ENCODE results near the gene CASP3.

DNA sequence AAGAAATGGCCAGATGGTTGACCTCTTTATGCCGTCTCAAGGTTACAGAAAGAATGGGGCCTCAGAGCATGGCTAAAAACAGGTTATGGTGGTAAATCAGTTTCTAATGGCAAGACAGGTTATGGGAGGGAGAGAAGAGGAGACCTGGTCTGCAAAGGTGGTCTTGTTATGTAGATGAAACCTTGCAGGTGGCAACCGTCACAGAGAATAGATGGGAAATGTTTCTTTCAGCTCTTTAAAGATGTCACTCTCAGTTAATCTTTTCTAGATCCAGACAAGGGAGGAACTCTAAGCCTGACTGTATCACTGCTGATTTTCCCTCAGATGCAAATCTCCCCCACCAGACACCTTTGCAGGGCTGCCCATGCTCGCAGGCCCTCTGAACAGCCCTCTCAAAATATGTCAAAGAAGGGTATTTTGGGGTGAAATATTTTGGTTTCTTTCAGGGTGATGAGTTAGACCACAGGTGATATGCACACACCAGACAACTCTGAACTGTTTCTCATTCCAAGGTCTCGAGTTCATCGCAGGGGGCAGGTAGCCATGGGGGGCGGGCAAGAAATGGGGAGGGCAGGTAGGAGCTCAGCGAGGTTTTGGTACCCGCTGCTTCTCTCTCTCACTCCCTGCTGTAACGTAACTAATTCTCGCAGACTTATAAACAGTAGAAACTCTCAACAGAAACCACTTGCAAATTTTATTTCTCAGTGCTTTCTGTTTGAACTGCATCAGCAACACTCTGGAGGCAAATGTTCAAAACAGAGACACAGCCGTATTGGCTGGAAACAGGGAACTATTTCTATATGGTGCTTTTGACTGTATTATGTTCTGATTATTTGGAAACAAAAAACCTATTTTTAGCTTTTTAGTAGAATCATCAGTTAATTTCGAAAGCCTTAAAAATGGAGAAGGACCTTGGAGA, 32.4 kb downstream of the CASP3 start:
- no peak for TF ChIP-seq ZNF274 (IDR thresholded peaks at IDR 0.05; ENCODE audit: low read depth, low read length)
- no peak for TF ChIP-seq SUZ12 (IDR thresholded peaks at IDR 0.05; ENCODE audit: extremely low read depth, insufficient read depth, insufficient read length)
- TF ChIP-seq YY1 (IDR thresholded peaks at IDR 0.05; ENCODE audit: insufficient read depth, insufficient read length) = no peak

All from NT2/D1 (cell line).